NOMO-1 treated with dmso at 0.1 percent for 144 hours (cell line): ENCODE measurements around the gene ACADM.
"Not testable (repeated sequence)": the region's sequence is repeated elsewhere in the genome, so short reads cannot be mapped to it uniquely, and the experiment has no call there.

Source experiments
- DNase-seq: peaks from one replicate; lab custom pipeline; 2025; ENCODE audit not compliant: unreplicated experiment; lab: John Stamatoyannopoulos, UW

Gene ACADM

GRCh38 chr1:75724472-75725022 lies at the start of gene ACADM:
Gene ACADM (plus strand): TSS chr1:75724709. CDS start chr1:75724788, 79 bp downstream.
- DNase-seq, result peak; percentile 71

- DNase-seq, result no peak
Measured at GRCh38 chr1:75677443-75677842, 47.1 kb upstream of the ACADM start.

DNA sequence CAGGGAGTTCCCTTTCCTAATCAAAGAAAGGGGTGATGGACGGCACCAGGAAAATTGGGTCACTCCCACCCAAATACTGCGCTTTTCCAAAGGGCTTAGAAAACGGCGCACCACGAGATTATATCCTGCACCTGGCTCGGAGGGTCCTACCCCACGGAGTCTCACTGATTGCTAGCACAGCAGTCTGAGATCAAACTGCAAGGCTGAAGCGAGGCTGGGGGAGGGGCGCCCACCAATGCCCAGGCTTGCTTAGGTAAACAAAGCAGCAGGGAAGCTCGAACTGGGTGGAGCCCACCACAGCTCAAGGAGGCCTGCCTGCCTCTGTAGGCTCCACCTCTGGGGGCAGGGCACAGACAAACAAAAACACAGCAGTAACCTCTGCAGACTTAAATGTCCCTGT lies 46.5 kb upstream of the ACADM start:
- not testable (repeated sequence) for DNase-seq

- no peak for DNase-seq
Measured at GRCh38 chr1:75690547-75690946, 34.0 kb upstream of the ACADM start.

DNA sequence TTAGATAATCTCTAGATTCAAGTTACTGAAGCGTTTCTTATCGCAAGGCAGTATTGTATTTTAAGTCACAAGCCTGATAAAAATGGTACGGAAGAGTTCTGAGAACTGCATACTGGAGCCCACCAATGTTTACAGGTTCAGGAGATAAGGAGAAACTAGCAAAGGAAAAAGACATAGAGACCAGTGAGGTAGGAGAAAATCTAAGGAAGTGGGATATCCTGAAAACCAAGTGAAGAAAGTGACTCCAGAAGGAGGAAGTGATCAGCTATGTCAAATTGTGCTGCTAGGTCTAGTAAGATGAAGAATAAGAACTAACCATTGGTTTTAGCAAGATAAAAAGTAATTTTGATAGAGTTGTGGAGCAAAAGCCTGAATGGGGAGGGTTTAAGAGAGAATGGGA lies 31.0 kb upstream of the ACADM start:
- DNase-seq, result no peak

DNA sequence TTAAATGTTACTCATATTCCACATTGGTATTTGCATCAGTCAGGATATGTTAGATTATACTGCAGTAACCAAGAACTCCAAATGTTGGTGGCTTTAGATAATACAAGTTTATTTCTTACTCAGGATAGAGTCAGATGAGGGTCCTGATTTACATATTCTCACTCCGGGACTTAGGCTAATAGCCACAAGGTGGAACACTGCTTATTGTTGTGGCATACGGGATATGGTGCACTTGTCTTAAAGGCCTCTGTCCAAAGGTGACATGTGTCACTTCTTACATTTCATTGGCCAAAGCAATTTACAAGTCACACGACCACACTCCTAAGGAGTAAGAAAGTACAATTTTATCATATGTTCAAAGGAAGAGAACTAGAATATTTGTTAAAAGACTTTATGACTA lies 28.5 kb upstream of the ACADM start:
- no peak for DNase-seq

DNA sequence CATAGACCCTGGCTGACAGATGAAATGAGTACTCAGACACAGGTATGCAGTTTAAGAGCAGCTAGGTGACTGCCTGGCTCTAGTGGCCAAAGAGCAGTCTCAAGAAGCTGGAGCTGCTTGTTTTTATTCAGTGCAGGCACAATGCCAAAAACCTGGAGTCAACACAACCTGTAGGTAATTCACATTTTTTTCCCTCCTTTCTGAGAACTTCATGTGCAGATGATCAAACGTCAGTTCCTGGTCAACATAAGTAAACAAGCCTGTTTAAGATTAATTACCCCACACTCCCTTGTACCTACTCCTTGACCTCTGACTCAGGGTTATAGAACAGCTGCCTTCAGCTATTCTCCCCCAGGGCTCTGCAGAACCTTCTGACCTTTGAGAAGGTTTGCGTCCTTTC lies 17.3 kb upstream of the ACADM start:
- no peak for DNase-seq

- no peak for DNase-seq
Measured at GRCh38 chr1:75708910-75709309, 15.6 kb upstream of the ACADM start.

- DNase-seq, result no peak
Measured at GRCh38 chr1:75710832-75711231, 13.7 kb upstream of the ACADM start.

GRCh38 chr1:75711846-75712245 lies 12.7 kb upstream of the ACADM start:
- DNase-seq, result no peak

DNA sequence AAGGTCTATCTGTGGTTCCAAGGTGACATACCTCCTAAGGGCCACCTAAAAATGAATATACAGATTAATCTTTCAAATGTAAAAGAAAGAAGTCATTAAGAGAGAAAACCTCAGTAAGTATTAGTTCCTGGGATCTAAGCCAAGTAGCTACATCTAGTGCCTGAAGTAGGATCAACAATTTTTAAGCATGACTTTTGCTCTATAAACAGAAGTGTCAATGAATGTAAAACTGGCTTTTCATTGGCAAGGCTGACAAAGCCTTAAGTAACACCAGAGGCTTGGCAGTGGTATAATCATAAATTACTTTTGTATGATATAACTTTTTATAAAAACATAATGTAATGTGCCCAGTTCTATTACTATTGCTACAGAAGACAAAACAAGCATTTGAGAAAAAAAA lies 12.2 kb upstream of the ACADM start:
- DNase-seq, result no peak

DNA sequence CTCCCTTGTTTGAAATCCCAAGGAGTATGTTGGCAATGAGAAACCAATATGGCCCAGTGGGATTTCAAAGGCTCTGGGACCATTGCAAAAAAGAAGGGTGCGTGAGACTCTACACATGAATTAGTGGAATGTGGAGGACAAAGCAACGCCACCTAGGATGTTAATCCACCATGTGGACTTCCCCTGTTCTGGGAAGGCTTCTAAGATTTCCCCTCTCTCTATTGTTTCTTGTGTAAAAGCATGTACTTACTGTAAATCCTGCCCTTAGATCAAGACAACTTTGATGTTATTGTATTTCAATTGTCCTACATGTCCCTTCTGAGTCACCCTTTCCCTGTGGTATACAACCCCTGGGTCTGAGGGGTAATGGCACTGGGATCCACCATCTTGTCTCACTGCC lies 4.7 kb upstream of the ACADM start:
- DNase-seq, result no peak

GRCh38 chr1:75720325-75720724 lies 4.2 kb upstream of the ACADM start:
- no peak for DNase-seq

DNA sequence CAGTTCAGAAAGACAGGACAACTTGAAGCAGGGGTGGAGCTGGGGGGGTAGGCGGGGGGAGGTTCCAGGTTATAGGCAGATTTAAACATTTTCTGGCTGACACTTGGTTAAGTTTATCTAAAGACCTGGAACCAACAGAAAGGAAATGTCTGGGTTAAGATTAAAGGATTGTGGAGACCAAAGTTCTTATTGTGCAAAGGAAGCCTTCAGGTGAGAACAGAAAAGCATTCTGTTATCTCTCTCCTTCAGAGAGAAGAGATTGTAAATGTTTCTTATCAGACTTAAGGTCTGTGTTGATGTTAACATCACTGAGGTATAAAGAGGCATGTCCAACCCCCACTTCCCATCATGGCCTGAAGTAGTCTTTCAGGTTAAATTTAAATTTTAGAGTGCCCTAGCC lies 3.7 kb upstream of the ACADM start:
- DNase-seq, result no peak

- not testable (repeated sequence) for DNase-seq
Measured at GRCh38 chr1:75722246-75722645, 2.3 kb upstream of the ACADM start.

DNA sequence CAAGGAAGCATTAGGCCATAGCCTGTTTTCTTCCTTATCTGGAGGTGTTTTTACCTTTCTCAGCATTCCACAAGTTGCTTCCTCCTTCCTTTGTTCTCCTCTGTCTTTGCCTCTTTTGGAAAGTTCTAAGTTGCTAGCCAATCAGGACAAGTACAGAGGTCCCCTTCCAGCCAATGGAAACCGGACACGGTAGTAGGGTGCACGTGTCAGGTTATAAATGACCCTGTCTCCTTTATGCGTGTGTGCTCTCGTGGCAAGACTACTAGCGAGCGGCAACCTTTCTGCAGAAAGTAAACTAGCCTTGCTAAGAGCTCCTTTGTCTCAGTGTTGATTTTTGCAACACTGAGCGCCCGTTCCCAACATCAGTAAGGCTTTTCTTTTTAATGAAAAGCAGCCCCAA lies 1.5 kb upstream of the ACADM start:
- DNase-seq, result no peak

DNA sequence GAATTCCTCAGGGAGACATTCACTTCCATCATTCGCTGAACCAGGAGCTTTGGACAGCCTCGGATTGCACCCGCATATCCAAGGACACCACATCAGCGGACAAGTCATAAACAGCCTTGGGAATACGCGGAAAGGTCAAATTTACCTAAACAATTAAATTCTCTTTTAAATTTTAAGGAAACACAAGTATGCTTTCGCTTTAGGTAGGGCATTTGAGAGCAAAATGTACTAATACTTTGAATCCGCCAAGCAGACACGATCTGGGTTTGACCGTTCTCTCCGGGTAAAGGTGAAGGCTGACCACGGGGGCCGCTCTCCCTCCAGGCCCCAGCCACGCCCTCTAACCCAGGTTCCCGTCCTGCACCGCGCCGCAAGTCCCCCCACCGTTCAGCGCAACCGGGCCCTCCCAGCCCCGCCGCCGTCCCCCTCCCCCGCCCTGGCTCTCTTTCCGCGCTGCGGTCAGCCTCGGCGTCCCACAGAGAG lies 479 bp upstream of the ACADM start:
- DNase-seq, result peak; percentile 68

DNA sequence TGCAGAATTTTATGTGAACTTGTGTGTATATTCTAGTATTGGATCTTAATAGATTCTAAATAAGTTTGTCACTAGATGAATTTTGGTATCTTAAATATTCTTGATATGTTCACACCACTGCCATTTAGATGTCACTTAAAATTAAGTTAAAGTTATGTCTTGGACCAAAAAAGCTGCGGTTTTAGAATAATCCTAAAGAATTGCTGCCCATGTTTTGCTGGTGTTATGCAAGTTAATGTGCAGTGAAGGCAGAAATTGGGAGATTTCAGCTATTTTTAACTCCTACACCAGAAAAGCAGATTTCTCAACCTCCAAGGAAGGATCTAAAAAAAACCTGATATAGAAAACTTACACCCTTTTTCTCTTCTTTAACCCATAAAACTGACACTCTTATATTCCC lies 757 bp downstream of the ACADM start:
- DNase-seq, result no peak

DNA sequence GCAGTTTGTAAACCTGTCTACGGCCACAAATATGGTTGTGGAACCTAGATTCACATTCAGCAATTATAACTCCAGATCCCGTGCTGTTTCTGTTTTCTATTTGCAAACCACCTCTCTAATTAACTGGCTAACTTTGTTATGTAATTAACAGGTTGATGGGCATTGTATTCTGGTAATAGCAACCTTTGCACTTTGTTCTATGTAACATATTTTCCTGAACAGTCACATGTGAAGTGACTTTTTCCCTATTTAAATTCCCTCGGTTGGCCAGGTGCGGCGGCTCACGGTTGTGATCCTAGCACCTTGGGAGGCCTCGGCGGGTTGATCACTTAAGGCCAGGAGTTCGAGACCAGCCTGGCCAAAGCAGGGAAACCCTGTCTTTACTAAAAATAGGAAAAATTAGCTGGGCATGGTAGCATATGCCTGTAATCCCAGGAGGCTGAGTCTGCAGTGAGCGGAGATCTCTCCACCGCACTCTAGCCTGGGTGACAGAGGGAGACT lies 1.4 kb downstream of the ACADM start:
- no peak for DNase-seq

- no peak for DNase-seq
Measured at GRCh38 chr1:75727571-75727970, 3.1 kb downstream of the ACADM start.

- no peak for DNase-seq
Measured at GRCh38 chr1:75730432-75730831, 5.9 kb downstream of the ACADM start.

GRCh38 chr1:75731881-75732280 lies 7.4 kb downstream of the ACADM start:
- no peak for DNase-seq

DNA sequence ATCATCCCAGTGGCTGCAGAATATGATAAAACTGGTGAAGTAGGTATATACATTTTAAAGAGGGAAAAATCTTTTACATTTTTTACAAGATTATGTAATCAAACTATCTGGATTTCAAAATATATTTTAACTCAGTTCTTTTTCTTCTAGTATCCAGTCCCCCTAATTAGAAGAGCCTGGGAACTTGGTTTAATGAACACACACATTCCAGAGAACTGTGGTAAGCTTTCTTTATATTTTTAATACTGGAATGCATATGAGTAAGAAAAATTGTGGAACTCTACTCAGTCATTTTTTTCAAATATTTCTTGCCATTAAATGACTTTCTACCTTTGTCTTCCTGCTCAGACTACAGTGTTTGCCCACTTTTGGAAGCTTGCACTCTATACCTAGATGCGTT lies 8.2 kb downstream of the ACADM start:
- DNase-seq, result no peak
